HFFc6 (cell line): ENCODE results near the gene ELOVL2. TPM values are rescaled to one million over a fixed set of nuclear protein-coding genes. Genes with fewer than 3 reads are reported as not detected.

Experiments
- DNase-seq: peaks from one replicate; pipeline ENCODE4 v3.0.0-alpha.2; 2018
- H3K27ac Mint-ChIP-seq: 2 replicates; pipeline ENCODE4 v1.8.0; 2020; ENCODE audit warnings: mild to moderate bottlenecking, mixed read lengths
- H3K27me3 Mint-ChIP-seq: 2 replicates; pipeline ENCODE4 v1.8.0; 2021; ENCODE audit warnings: mild to moderate bottlenecking, moderate library complexity, mixed read lengths; ENCODE audit not compliant: insufficient read depth
- H3K36me3 Mint-ChIP-seq: 2 replicates; pipeline ENCODE4 v1.8.0; 2021; ENCODE audit warnings: low read depth, mixed read lengths
- H3K4me1 Mint-ChIP-seq: 2 replicates; pipeline ENCODE4 v1.8.0; 2020; ENCODE audit warnings: low read depth, mixed read lengths
- H3K4me3 Mint-ChIP-seq: 2 replicates; pipeline ENCODE4 v1.8.0; 2020; ENCODE audit warnings: mild to moderate bottlenecking, moderate library complexity, mixed read lengths
- H3K9me3 Mint-ChIP-seq: 2 replicates; pipeline ENCODE4 v1.8.0; 2020; ENCODE audit warnings: mild to moderate bottlenecking, mixed read lengths
- total RNA-seq, 6 experiments: library from RNA; stranded (reverse); fragmentation: NEBNext Ultra II Directional; extraction: Animal tissue kit (Norgen Biotek cat#: 25700); gene quantifications; 2 replicates in 1 of 6; 3 replicates in 5 of 6; pipeline ENCODE4 v1.2.3, GENCODE V29; 2021
- TF ChIP-seq, protein P1 (sequence below): fragments of 200-600 bp; sonication (generic); IDR thresholded peaks from 2 replicates; pipeline ENCODE4 v1.5.0; 2021; ENCODE audit warnings: antibody characterized with exemption, mild to moderate bottlenecking

The ELOVL2 gene
- total RNA-seq, 6 experiments from 2014 or later: 0.05 to 0.09 (median 0.05) TPM; not detected in 3

DNA sequence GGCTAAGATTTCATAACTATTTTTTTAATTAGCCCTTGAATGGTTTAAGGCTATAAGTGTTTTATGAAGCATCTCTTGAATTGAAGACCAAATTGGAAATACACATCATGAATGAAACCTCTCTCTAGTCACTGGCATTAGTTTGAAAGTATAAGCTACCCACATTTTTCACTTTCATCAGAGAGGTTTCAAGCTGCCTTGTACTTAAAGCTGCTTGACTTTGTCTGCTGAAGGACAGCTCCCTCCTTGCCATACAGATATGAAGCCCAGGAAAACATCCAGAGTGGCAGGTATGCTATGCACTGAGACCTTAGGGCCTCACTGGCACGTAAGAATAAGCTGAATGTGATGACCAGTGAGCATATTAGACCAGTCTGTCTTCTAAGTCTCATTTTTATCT is 62.7 kb downstream of the ELOVL2 start:
- Mint-ChIP-seq H3K4me1 (no peaks in the 10 kb centered on the region), H3K4me3 (no peak overlapping the region), H3K36me3 (no peaks in the 10 kb centered on the region), H3K27ac (no peak overlapping the region), H3K27me3 (peaks cover 2% of the 10 kb centered on the region; the same call in 1 of the 2 replicates), H3K9me3 (0 out of 2 replicates have a peak, but pooled peaks cover 4% of the 10 kb centered on the region)
- TF ChIP-seq, protein P1, sequence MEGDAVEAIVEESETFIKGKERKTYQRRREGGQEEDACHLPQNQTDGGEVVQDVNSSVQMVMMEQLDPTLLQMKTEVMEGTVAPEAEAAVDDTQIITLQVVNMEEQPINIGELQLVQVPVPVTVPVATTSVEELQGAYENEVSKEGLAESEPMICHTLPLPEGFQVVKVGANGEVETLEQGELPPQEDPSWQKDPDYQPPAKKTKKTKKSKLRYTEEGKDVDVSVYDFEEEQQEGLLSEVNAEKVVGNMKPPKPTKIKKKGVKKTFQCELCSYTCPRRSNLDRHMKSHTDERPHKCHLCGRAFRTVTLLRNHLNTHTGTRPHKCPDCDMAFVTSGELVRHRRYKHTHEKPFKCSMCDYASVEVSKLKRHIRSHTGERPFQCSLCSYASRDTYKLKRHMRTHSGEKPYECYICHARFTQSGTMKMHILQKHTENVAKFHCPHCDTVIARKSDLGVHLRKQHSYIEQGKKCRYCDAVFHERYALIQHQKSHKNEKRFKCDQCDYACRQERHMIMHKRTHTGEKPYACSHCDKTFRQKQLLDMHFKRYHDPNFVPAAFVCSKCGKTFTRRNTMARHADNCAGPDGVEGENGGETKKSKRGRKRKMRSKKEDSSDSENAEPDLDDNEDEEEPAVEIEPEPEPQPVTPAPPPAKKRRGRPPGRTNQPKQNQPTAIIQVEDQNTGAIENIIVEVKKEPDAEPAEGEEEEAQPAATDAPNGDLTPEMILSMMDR: no peak
- no peak for DNase-seq

GRCh38 chr6:10979603-10980002 is 64.5 kb downstream of the ELOVL2 start:
- no peaks in the 10 kb centered on the region for H3K9me3 Mint-ChIP-seq
- no peak overlapping the region for H3K27ac Mint-ChIP-seq
- TF ChIP-seq, protein P1: no peak
- H3K27me3 Mint-ChIP-seq: peaks cover 2% of the 10 kb centered on the region; the same call in 1 of the 2 replicates
- no peak overlapping the region for H3K4me3 Mint-ChIP-seq
- no peaks in the 10 kb centered on the region for H3K4me1 Mint-ChIP-seq
- no peaks in the 10 kb centered on the region for H3K36me3 Mint-ChIP-seq
- no peak for DNase-seq

DNA sequence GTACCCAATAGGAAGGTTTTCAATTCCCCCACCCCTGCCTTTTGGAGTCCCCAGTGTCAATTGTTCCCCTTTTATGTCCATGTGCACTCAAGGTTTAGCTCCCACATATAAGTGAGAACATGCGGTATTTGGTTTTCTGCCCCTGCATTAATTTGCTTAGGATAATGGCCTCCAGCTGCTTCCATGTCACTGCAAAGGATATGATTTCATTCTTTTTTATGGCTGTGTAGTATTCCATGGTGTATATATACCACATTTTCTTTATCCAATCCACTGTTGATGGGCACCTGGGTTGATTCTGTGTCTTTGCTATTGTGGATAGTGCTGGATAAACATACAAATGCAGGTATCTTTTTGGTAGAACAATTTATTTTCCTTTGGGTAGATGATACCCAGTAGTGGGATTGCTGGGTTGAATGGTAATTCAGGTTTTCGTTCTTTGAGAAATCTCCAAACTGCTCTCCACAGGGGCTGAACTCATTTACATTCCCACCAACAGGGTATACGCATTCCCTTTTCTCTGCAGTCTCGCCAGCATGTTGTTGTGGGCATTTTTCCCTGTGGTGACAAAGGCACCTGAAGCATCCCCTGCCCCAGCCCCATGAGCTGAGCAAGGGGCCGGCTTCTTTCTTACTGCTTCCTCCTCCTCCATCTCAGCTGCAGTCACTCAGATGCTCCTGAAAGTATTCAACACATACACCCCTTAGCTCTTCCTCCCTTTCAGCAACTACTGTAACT is 66.7 kb downstream of the ELOVL2 start:
- no peaks in the 10 kb centered on the region for H3K36me3 Mint-ChIP-seq
- H3K4me1 Mint-ChIP-seq: no peaks in the 10 kb centered on the region
- DNase-seq: no peak
- H3K9me3 Mint-ChIP-seq: no peaks in the 10 kb centered on the region
- no peak overlapping the region for H3K27ac Mint-ChIP-seq
- TF ChIP-seq, protein P1: no peak
- no peak overlapping the region for H3K4me3 Mint-ChIP-seq
- peaks cover 3% of the 10 kb centered on the region for H3K27me3 Mint-ChIP-seq

DNA sequence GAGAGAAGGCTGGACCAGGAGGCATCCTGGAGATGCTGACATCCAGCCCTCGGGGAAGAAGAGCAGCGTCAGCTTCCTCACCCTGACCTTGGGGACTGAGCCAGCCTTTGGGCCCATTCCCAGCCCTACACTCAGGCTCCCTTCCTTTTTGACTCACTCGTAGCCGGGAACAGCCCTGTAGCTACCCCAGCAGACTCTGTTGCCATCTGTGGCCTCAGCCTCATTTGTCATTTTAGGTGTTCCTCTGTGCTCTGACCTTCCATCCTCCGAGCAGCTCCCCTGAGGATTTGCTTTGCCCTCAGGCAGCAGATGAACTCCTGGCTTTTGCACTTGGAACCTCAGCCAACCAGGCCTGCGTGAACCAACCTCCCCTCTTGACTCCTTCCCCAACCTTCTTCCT is 67.5 kb downstream of the ELOVL2 start:
- Mint-ChIP-seq H3K4me1 (no peaks in the 10 kb centered on the region), H3K9me3 (no peaks in the 10 kb centered on the region), H3K27ac (no peak overlapping the region), H3K4me3 (no peak overlapping the region), H3K36me3 (no peaks in the 10 kb centered on the region), H3K27me3 (peaks cover 3% of the 10 kb centered on the region)
- TF ChIP-seq, protein P1: no peak
- DNase-seq: no peak

- TF ChIP-seq, protein P1: no peak
- Mint-ChIP-seq H3K27me3 (peaks cover 3% of the 10 kb centered on the region; the same call in 1 of the 2 replicates), H3K9me3 (peaks cover 7% of the 10 kb centered on the region; the same call in 1 of the 2 replicates), H3K4me1 (peaks cover 6% of the 10 kb centered on the region), H3K4me3 (no peak overlapping the region), H3K27ac (no peak overlapping the region), H3K36me3 (no peaks in the 10 kb centered on the region)
- DNase-seq: no peak
Measured at GRCh38 chr6:10972196-10972595, 71.9 kb downstream of the ELOVL2 start.
